GM12878 (cell line): ENCODE data around the gene FAM193B. TPM values are rescaled to one million over a fixed set of nuclear protein-coding genes. Genes with fewer than 3 reads are reported as not detected.
A peak's percentile ranks its signal among the peaks of the same experiment; 100 is the strongest.

Source experiments
- ATAC-seq: fragments of 200-7000 bp; cut with Tn5 transposase; 3 replicates; pipeline ENCODE4 v1.9.1; 2020; ENCODE audit warnings: mild to moderate bottlenecking, moderate library complexity
- BruUV-seq: library from RNA; stranded (reverse); fragments of 400-500 nt; replicated peaks from 2 replicates; lab custom pipeline; 2021; lab: Mats Ljungman, UMichigan
- CTCF ChIA-PET: fragments of 300-600 bp; sonication (Branson Sonifier 250); formaldehyde crosslinking; extraction: SDS; loops from one replicate; lab custom pipeline; 2021; ENCODE audit warnings: inconsistent platforms; lab: Yijun Ruan, JAX
- POLR2A ChIA-PET: fragments of 350-600 bp; formaldehyde crosslinking; extraction: SDS; loops from one replicate; lab custom pipeline; 2021; ENCODE audit warnings: inconsistent platforms; lab: Charles Lee
- RAD21 ChIA-PET: fragments of 300-600 bp; sonication (Branson Sonifier 250); formaldehyde crosslinking; loops from one replicate; lab custom pipeline; 2023; ENCODE audit warnings: antibody characterized with exemption; ENCODE audit not compliant: unreplicated experiment; lab: Charles Lee
- SMC1A ChIA-PET: fragments of 300-600 bp; sonication (Branson Sonifier 250); formaldehyde crosslinking; loops from one replicate; lab custom pipeline; 2023; ENCODE audit not compliant: unreplicated experiment, uncharacterized antibody; lab: Charles Lee
- DNase-seq: peaks from one replicate; pipeline ENCODE4 v3.0.0-alpha.2; 2011; ENCODE audit warnings: low read depth, low spot score
- FAIRE-seq: peaks from 3 replicates; lab custom pipeline; 2011; peaks lifted over from hg19 to GRCh38; lab: Jason Lieb, UNC
- H2AFZ ChIP-seq: 2 replicates; pipeline ENCODE4 v1.6.0; 2011; ENCODE audit warnings: low read depth, low read length, control low read depth; ENCODE audit not compliant: control insufficient read depth
- H3K27ac ChIP-seq: 2 replicates; pipeline ENCODE4 v1.5.1; 2011; ENCODE audit warnings: control low read depth; ENCODE audit not compliant: control insufficient read depth, insufficient read depth
- H3K27me3 ChIP-seq, 2 experiments: replicated peaks in 1 of 2; 2 replicates each; pipeline versions ENCODE4 v1.6.0 to v1.6.1; 2011; ENCODE audit warnings: low read length in 1 of 2; ENCODE audit not compliant: control insufficient read depth in 2 of 2, insufficient read depth in 2 of 2
- H3K36me3 ChIP-seq, 2 experiments: 2 replicates each; pipeline ENCODE4 v1.5.1; 2011; ENCODE audit warnings: low read length in 1 of 2; ENCODE audit not compliant: control insufficient read depth in 2 of 2, insufficient read depth in 2 of 2
- H3K4me1 ChIP-seq: 2 replicates; pipeline ENCODE4 v1.6.1; 2011; ENCODE audit warnings: mild to moderate bottlenecking, low read length, moderate library complexity, mixed read lengths; ENCODE audit not compliant: control insufficient read depth, insufficient read depth
- H3K4me2 ChIP-seq: 2 replicates; pipeline ENCODE4 v1.6.0; 2011; ENCODE audit warnings: control low read depth; ENCODE audit not compliant: control insufficient read depth, insufficient read depth
- H3K4me3 ChIP-seq: fragments of 200-600 bp; sonication (generic); 2 replicates; pipeline ENCODE4 v1.5.1; 2016
- H3K79me2 ChIP-seq: 2 replicates; pipeline ENCODE4 v1.6.0; 2011; ENCODE audit warnings: low read length; ENCODE audit not compliant: control insufficient read depth, insufficient read depth
- H3K9ac ChIP-seq: 2 replicates; pipeline ENCODE4 v1.8.0; 2011; ENCODE audit warnings: low read length, control low read depth, mixed read lengths; ENCODE audit not compliant: control insufficient read depth, insufficient read depth
- H3K9me3 ChIP-seq: replicated peaks from 3 replicates; pipeline ENCODE4 v1.5.1; 2011; ENCODE audit warnings: mild to moderate bottlenecking, low read length; ENCODE audit not compliant: control insufficient read depth, insufficient read depth
- H4K20me1 ChIP-seq: 2 replicates; pipeline ENCODE4 v1.6.0; 2011; ENCODE audit not compliant: control insufficient read depth, insufficient read depth
- BACH1 ChIP-seq: fragments of 450-650 bp; IDR thresholded peaks from 2 replicates; pipeline ENCODE4 v1.6.1; 2017; ENCODE audit warnings: mild to moderate bottlenecking, borderline replicate concordance
- EZH2 ChIP-seq: IDR thresholded peaks from 2 replicates; pipeline ENCODE4 v1.6.1; 2012; ENCODE audit warnings: low read depth, mild to moderate bottlenecking, control low read depth, inconsistent platforms, low read length, borderline replicate concordance; ENCODE audit not compliant: control insufficient read depth
- POLR2A ChIP-seq: IDR thresholded peaks from 2 replicates; pipeline ENCODE4 v1.6.1; 2011; ENCODE audit warnings: low read depth, mild to moderate bottlenecking, low read length
- POLR2AphosphoS5 ChIP-seq: IDR thresholded peaks from 2 replicates; pipeline ENCODE4 v1.6.1; 2011; ENCODE audit warnings: mild to moderate bottlenecking, low read length, inconsistent platforms
- WGBS: methylation state at CpG from one replicate; pipeline ENCODE4 v1.1.6; 2016; ENCODE audit warnings: low lambda C conversion rate; ENCODE audit not compliant: insufficient replicate concordance, insufficient coverage; ENCODE audit errors: missing lambda C conversion rate; 5-methylcytosine and 5-hydroxymethylcytosine counted together
- in situ Hi-C: fragments of 300-500 bp; cut with MboI; formaldehyde crosslinking; loops from 9 replicates; pipeline ENCODE4 v1.14.3; 2018; ENCODE audit warnings: mixed read lengths
- intact Hi-C: fragments of 100-400 bp; cut with micrococcal nuclease; formaldehyde crosslinking; loops from one replicate; pipeline ENCODE4 v1.14.2; 2022; ENCODE audit not compliant: unreplicated experiment
- polyA plus RNA-seq, 11 experiments: library from polyadenylated mRNA; depleted of rRNA in 4 of 11; unstranded in 6 of 11; stranded (reverse) in 5 of 11; fragments of >200 nt; fragmentation: Nextera tagmentation in 4 of 11; fragmentation: Illumina TruSeq in 1 of 11; extraction: Ambion mirVana in 4 of 11; extraction: Trizol in 1 of 11; gene quantifications; 1 replicate in 1 of 11; 2 replicates in 10 of 11; pipeline versions ENCODE4 v1.2.1 to v1.2.3, GENCODE V29; 2011 to 2016; ENCODE audit warnings: inconsistent platforms in 2 of 11, missing spikeins in 2 of 11, low read depth in 1 of 11
- total RNA-seq, 4 experiments: library from RNA; depleted of rRNA in 3 of 4; stranded (reverse); fragments of >200 nt in 3 of 4; fragmentation: Illumina TruSeq in 1 of 4; extraction: Trizol in 1 of 4; gene quantifications; 2 replicates each; pipeline versions ENCODE4 v1.2.1 to v1.2.3, GENCODE V29; 2013 to 2021
- TF ChIP-seq, protein P1 (sequence below): fragments of 450-650 bp; IDR thresholded peaks from 2 replicates; pipeline ENCODE4 v1.6.1; 2018; ENCODE audit warnings: mild to moderate bottlenecking, low read depth, moderate library complexity; ENCODE audit not compliant: partially characterized antibody

The FAM193B gene
- total and polyA plus RNA-seq, 10 of the 15 experiments (the other 5 are each of a cell fraction or from before 2014, with no cell fraction given) = 3.3 to 47.0 (median 25.1) TPM

- ATAC-seq (no peak), DNase-seq (no peak), FAIRE-seq (no peak)
- Histone ChIP-seq H3K4me2 (no peak overlapping the region; the same call in 1 of the 2 replicates), H3K36me3 (peaks cover 7 to 19% of the 10 kb centered on the region in 2 experiments; a peak in 3 of 4 replicates), H3K27me3 (no peaks in the 10 kb centered on the region), H2AFZ (no peak overlapping the region), H3K27ac (no peak overlapping the region), H3K4me3 (no peak overlapping the region), H3K9ac (no peak overlapping the region), H4K20me1 (no peaks in the 10 kb centered on the region), H3K4me1 (peaks cover 39% of the 10 kb centered on the region), H3K79me2 (peaks cover 16% of the 10 kb centered on the region), H3K9me3 (no peaks in the 10 kb centered on the region)
- in situ Hi-C loops (no loop called here), intact Hi-C loops (loop anchor here (5.0 to 10.0 kb wide), 2 partner anchors 191 to 389 kb away; partner anchors contain the start of gene MXD3)
- 87% methylated on average over 24 of the region's 24 CpGs for WGBS
- TF ChIP-seq POLR2AphosphoS5 (peak; percentile 40; the same call in 1 of the 2 replicates), BACH1 (0 out of 2 replicates have a peak, but pooled peaks have one; percentile 21), EZH2 (no peak), POLR2A (peak; percentile 38)
- TF ChIP-seq, protein P1, sequence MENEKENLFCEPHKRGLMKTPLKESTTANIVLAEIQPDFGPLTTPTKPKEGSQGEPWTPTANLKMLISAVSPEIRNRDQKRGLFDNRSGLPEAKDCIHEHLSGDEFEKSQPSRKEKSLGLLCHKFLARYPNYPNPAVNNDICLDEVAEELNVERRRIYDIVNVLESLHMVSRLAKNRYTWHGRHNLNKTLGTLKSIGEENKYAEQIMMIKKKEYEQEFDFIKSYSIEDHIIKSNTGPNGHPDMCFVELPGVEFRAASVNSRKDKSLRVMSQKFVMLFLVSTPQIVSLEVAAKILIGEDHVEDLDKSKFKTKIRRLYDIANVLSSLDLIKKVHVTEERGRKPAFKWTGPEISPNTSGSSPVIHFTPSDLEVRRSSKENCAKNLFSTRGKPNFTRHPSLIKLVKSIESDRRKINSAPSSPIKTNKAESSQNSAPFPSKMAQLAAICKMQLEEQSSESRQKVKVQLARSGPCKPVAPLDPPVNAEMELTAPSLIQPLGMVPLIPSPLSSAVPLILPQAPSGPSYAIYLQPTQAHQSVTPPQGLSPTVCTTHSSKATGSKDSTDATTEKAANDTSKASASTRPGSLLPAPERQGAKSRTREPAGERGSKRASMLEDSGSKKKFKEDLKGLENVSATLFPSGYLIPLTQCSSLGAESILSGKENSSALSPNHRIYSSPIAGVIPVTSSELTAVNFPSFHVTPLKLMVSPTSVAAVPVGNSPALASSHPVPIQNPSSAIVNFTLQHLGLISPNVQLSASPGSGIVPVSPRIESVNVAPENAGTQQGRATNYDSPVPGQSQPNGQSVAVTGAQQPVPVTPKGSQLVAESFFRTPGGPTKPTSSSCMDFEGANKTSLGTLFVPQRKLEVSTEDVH = peak; percentile 26
- RAD21 ChIA-PET = interaction anchor here (1.1 to 4.5 kb wide), 4 partner anchors 46 to 113 kb away, joined by 3 to 40 read pairs (median 24); no protein-coding TSS in a partner anchor
- SMC1A ChIA-PET = no interaction called here
- CTCF ChIA-PET = interaction anchor here (1.5 to 4.6 kb wide), 6 partner anchors 46 to 194 kb away, joined by 6 to 72 read pairs (median 39); partner anchors contain the start of gene MXD3
- no TSS peak for BruUV-seq
- POLR2A ChIA-PET = interaction anchor here (0.6 to 1.3 kb wide), 5 partner anchors 31 to 76 kb away, joined by 3 to 4 read pairs (median 3); no protein-coding TSS in a partner anchor
Measured at GRCh38 chr5:177503351-177504085, 50.8 kb downstream of the FAM193B start.
